Measurements from ENCODE around the gene PCDH17.

PCDH17 gene

DNA sequence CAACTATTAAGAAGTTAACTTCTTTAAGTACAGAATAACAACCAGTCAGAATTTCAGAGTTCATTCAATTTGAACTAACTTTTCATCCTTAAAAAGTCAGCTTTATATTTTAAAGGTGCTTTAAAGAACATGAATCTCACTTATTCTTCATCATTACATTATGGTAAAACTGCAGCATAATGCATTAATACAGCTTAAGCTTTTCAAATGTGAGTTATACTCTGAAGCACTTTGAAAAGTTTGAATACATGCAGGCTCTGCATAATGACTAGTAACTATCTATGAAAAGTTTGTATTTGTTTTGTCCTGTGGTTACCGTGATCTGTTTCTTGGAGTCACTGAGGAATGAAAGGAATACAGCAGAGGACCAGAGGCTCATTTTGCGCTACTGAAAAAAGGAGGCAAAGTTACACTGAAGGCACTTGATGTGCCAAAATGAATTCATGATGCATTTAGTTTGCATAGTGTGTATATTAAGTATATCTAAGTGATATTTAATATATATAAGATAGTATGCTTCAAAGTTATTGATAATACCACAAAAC is 4.1 kb downstream of the PCDH17 start:
- no peak for DNase-seq (ENCODE audit: low read depth)
- H3K4me3 ChIP-seq (ENCODE audit: low read depth, low read length): no peak overlapping the region
- TF ChIP-seq, protein P1, sequence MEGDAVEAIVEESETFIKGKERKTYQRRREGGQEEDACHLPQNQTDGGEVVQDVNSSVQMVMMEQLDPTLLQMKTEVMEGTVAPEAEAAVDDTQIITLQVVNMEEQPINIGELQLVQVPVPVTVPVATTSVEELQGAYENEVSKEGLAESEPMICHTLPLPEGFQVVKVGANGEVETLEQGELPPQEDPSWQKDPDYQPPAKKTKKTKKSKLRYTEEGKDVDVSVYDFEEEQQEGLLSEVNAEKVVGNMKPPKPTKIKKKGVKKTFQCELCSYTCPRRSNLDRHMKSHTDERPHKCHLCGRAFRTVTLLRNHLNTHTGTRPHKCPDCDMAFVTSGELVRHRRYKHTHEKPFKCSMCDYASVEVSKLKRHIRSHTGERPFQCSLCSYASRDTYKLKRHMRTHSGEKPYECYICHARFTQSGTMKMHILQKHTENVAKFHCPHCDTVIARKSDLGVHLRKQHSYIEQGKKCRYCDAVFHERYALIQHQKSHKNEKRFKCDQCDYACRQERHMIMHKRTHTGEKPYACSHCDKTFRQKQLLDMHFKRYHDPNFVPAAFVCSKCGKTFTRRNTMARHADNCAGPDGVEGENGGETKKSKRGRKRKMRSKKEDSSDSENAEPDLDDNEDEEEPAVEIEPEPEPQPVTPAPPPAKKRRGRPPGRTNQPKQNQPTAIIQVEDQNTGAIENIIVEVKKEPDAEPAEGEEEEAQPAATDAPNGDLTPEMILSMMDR (IDR thresholded peaks at IDR 0.05; ENCODE audit: control insufficient read depth, extremely low read depth, insufficient read depth): no peak

DNA sequence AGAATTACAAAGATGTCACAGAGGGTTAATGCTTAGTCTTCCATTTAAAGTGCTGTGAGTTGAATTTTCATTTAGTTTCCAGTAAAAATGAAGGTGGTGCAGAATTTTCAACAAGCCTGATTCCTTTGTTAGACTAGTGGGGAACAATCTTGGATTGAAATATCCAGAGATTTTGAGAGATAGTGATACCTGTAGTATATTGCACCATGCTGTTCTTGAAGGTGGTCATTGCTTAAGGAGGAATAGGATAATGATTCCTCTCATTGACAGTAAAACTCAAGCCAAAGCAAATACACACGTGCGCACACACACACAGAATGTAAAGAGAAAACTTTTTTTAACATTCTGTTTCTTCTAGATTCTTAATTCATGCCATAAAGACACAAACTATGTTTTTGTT is 5.3 kb downstream of the PCDH17 start:
- no peak for DNase-seq (ENCODE audit: low read depth)
- H3K4me3 ChIP-seq (ENCODE audit: low read depth, low read length): no peak overlapping the region
- TF ChIP-seq, protein P1 (IDR thresholded peaks at IDR 0.05; ENCODE audit: control insufficient read depth, extremely low read depth, insufficient read depth): no peak

DNA sequence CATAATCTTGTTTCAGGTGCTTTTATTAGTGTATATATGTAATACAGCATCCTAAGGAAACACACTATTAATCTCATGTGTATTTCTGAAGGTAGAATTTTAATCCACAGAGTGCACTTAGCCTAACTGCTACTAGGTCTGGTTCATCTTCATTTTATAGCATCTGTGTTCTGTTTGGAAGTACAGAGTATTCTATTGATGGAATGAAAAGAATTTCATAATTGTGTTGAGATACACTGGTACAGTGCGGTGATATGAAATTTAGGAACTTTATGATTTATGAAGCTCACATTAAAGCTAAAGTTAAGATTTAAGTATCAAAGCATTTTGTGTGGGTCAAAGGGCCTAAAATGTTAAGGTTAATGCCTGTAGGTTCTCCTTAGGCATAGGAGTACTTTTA is 6.0 kb downstream of the PCDH17 start:
- no peak for DNase-seq (ENCODE audit: low read depth)
- TF ChIP-seq, protein P1 (IDR thresholded peaks at IDR 0.05; ENCODE audit: control insufficient read depth, extremely low read depth, insufficient read depth): no peak
- H3K4me3 ChIP-seq (ENCODE audit: low read depth, low read length): no peak overlapping the region

DNA sequence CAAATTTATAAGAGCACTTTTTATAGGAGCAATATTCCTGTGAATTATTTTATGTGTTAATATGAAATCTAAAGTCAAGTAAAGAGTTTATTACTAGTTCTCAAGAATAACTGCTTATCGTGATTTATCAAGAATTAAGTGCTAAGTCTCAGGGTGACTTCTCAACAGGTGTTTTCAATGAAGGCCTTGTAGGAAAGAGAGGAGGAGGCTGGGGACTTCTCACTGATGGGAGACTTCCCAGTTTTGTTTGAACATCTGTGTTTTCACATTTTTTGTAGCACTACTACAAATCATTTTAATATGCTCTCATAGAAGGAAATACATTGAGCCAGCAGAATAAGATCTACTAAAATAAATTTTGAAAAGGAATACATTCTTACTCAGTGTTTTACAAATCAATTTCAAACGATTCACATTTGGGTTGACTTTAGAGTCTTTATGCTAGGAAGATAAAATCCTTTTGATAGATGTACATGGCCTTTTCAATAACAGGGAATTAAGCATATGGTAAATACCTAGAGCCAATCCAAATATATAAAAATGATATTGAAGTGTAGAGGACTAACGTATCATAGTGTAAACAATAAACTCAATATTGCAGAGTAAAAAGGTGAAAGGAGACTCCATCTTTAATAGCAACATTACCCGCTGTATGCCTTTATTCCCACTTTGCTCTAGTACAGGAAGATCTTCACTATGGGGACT is 6.8 kb downstream of the PCDH17 start:
- no peak overlapping the region for H3K4me3 ChIP-seq (ENCODE audit: low read depth, low read length)
- TF ChIP-seq, protein P1 (IDR thresholded peaks at IDR 0.05; ENCODE audit: control insufficient read depth, extremely low read depth, insufficient read depth): no peak
- no peak for DNase-seq (ENCODE audit: low read depth)

DNA sequence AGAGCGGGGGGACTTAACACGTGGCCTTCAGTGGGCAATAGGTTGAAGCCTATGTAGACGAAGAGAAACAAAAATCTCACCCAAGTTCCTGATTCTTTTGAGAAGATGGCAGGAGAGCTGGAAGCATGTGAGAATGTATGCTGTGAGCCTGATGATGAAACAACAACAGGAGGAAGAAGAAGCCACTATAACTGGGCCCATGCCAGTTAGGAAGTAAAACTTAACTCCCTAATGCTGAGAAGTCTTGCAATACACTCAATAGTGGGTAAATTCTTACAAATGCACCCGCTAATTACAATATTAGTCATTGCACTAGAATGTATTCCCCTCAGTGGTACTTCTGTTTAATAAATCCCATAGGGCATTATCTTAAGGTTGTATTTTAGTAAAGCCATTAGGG is 9.1 kb downstream of the PCDH17 start:
- H3K4me3 ChIP-seq (ENCODE audit: low read depth, low read length): no peak overlapping the region
- no peak for DNase-seq (ENCODE audit: low read depth)
- TF ChIP-seq, protein P1 (IDR thresholded peaks at IDR 0.05; ENCODE audit: control insufficient read depth, extremely low read depth, insufficient read depth): no peak

DNA sequence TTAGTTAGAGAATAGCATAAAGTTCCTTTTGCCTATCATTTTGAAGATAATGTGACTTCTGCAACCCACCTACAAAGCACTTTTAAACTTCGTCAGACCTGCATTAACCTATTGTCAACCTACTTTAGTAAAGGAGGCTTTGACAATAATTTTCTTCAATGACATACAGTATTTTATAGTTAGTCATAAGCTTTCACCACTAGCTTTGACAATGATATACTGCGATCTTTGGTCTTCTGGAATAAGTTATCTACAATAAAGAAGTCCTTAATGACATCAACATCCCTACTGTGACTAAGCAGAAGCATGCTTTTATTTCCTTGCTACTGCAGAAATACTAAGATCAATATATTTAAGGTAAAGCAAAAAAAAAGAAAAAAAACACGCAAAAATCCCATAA is 9.5 kb downstream of the PCDH17 start:
- DNase-seq (ENCODE audit: low read depth): no peak
- TF ChIP-seq, protein P1 (IDR thresholded peaks at IDR 0.05; ENCODE audit: control insufficient read depth, extremely low read depth, insufficient read depth): no peak
- no peak overlapping the region for H3K4me3 ChIP-seq (ENCODE audit: low read depth, low read length)

DNA sequence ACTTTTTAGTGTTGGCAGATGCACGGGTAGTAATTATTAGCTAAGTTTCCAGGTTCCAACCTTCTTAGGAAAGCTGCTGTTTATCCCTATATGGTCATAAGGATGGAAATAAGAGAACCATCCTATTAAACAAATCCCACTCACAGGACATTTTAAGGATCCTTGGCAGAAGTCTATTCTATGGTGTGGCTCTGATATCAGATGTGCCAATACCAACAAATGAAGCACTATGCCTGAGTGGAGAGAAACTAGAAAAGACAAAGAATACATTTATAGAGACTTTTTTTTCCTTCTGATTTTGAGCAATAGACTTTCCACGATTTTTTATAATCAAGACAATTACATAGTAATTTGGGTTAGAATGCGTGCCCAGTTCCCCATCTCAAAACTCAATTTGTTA is 12.6 kb downstream of the PCDH17 start:
- no peak overlapping the region for H3K4me3 ChIP-seq (ENCODE audit: low read depth, low read length)
- DNase-seq (ENCODE audit: low read depth): no peak
- TF ChIP-seq, protein P1 (IDR thresholded peaks at IDR 0.05; ENCODE audit: control insufficient read depth, extremely low read depth, insufficient read depth): no peak

Data from LNCaP clone FGC (cell line).